Midbrain (tissue), 1 donor: ENCODE data around the gene THAP8.
"Not testable (repeated sequence)": the region's sequence is repeated elsewhere in the genome, so short reads cannot be mapped to it uniquely, and the experiment has no call there.

ENCODE experiments used
- DNase-seq: peaks from one replicate; lab custom pipeline; 2025; lab: John Stamatoyannopoulos, UW

The THAP8 gene

GRCh38 chr19:36068810-36069499, 14.9 kb upstream of the THAP8 start:
- DNase-seq: not testable (repeated sequence)

GRCh38 chr19:36067681-36068080, 13.6 kb upstream of the THAP8 start:
- no peak for DNase-seq

- DNase-seq: no peak
Measured at GRCh38 chr19:36064826-36065225, 10.7 kb upstream of the THAP8 start.

GRCh38 chr19:36061367-36061766, 7.3 kb upstream of the THAP8 start:
- no peak for DNase-seq

GRCh38 chr19:36060430-36060829, 6.3 kb upstream of the THAP8 start:
- DNase-seq: peak; percentile 84

- no peak for DNase-seq
Measured at GRCh38 chr19:36059180-36059910, 5.3 kb upstream of the THAP8 start.

- no peak for DNase-seq
Measured at GRCh38 chr19:36058481-36059179, 4.5 kb upstream of the THAP8 start.

- DNase-seq: peak; percentile 97
Measured at GRCh38 chr19:36054733-36055686, 925 bp upstream of the THAP8 start, which contains the start of gene WDR62. WDR62 (plus strand) TSS chr19:36054897; CDS start chr19:36054972, 75 bp downstream.

- DNase-seq: no peak
Measured at GRCh38 chr19:36051637-36052036, 2.4 kb downstream of the THAP8 start.

GRCh38 chr19:36051236-36051635, 2.8 kb downstream of the THAP8 start:
- no peak for DNase-seq

GRCh38 chr19:36049080-36049698, 4.9 kb downstream of the THAP8 start:
- no peak for DNase-seq

GRCh38 chr19:36047835-36048234, 6.2 kb downstream of the THAP8 start:
- DNase-seq: no peak

GRCh38 chr19:36046443-36047050, 7.5 kb downstream of the THAP8 start:
- peak; percentile 37 for DNase-seq

- DNase-seq: peak; percentile 39
Measured at GRCh38 chr19:36043952-36044351, 10.1 kb downstream of the THAP8 start.

- DNase-seq: no peak
Measured at GRCh38 chr19:36041831-36042230, 12.3 kb downstream of the THAP8 start.

- DNase-seq: not testable (repeated sequence)
Measured at GRCh38 chr19:36041092-36041491, 13.0 kb downstream of the THAP8 start.

- DNase-seq: no peak
Measured at GRCh38 chr19:36040495-36040894, 13.6 kb downstream of the THAP8 start.

- peak; percentile 88 for DNase-seq
Measured at GRCh38 chr19:36032251-36033104, 21.6 kb downstream of the THAP8 start, which contains the start of gene CLIP3. CLIP3 (minus strand) TSS chr19:36032873; CDS start chr19:36032357, 516 bp downstream.

GRCh38 chr19:36031308-36031707, 22.8 kb downstream of the THAP8 start:
- no peak for DNase-seq
